PC-3 (cell line): ENCODE measurements around the gene PCDHAC2. TPM values are rescaled to one million over a fixed set of nuclear protein-coding genes. Genes with fewer than 3 reads are reported as not detected.

Source experiments
- ATAC-seq: fragments of 200-7000 bp; cut with Tn5 transposase; 2 replicates; pipeline ENCODE4 v1.9.1; 2020; ENCODE audit warnings: mild to moderate bottlenecking, moderate library complexity
- BruUV-seq: library from RNA; stranded (reverse); fragments of 400-500 nt; replicated peaks from 2 replicates; lab custom pipeline; 2021; lab: Mats Ljungman, UMichigan
- CTCF ChIA-PET: fragments of 300-600 bp; sonication (Branson Sonifier 250); formaldehyde crosslinking; loops from one replicate; lab custom pipeline; 2022; ENCODE audit warnings: antibody characterized with exemption; lab: Charles Lee
- POLR2A ChIA-PET: fragments of 300-600 bp; sonication (Branson Sonifier 250); formaldehyde crosslinking; loops from one replicate; lab custom pipeline; 2022; ENCODE audit warnings: antibody characterized with exemption; ENCODE audit not compliant: unreplicated experiment; lab: Charles Lee
- DNase-seq: peaks from one replicate; pipeline ENCODE4 v3.0.0-alpha.2; 2015
- H2AFZ ChIP-seq: fragments of 300-600 bp; sonication (generic); 2 replicates; pipeline ENCODE4 v1.6.0; 2016; ENCODE audit warnings: antibody characterized with exemption, low read length
- H3F3A ChIP-seq: fragments of 300-600 bp; sonication (generic); one replicate; pipeline ENCODE4 v1.6.0; 2017; ENCODE audit warnings: antibody characterized with exemption, low read length, control low read depth, mild to moderate bottlenecking; ENCODE audit not compliant: unreplicated experiment
- H3K27ac ChIP-seq: fragments of 300-600 bp; sonication (generic); 2 replicates; pipeline ENCODE4 v1.5.1; 2016; ENCODE audit warnings: mild to moderate bottlenecking, low read length
- H3K27me3 ChIP-seq: fragments of 300-600 bp; sonication (generic); 2 replicates; pipeline ENCODE4 v1.6.1; 2016; ENCODE audit warnings: low read length, mixed read lengths
- H3K36me3 ChIP-seq: fragments of 300-600 bp; sonication (generic); 2 replicates; pipeline ENCODE4 v1.6.1; 2016; ENCODE audit warnings: low read depth, mixed run types, low read length, mixed read lengths
- H3K4me1 ChIP-seq: fragments of 300-600 bp; sonication (generic); 2 replicates; pipeline ENCODE4 v1.5.1; 2016; ENCODE audit warnings: low read length; ENCODE audit not compliant: insufficient read depth
- H3K4me2 ChIP-seq: fragments of 300-600 bp; sonication (generic); 2 replicates; pipeline ENCODE4 v1.6.0; 2016; ENCODE audit warnings: low read length
- H3K4me3 ChIP-seq: fragments of 300-600 bp; sonication (generic); 2 replicates; pipeline ENCODE4 v1.5.1; 2016; ENCODE audit warnings: mild to moderate bottlenecking, low read length, mixed read lengths
- H3K79me2 ChIP-seq: fragments of 300-600 bp; sonication (generic); 2 replicates; pipeline ENCODE4 v1.6.1; 2017; ENCODE audit warnings: low read length, mixed read lengths
- H3K9ac ChIP-seq: fragments of 300-600 bp; sonication (generic); 2 replicates; pipeline ENCODE4 v1.6.0; 2016; ENCODE audit warnings: mild to moderate bottlenecking, low read length
- H3K9me2 ChIP-seq: fragments of 300-600 bp; sonication (generic); replicated peaks from 2 replicates; pipeline ENCODE4 v1.6.1; 2016; ENCODE audit warnings: mixed run types, low read length, mixed read lengths
- H3K9me3 ChIP-seq: fragments of 300-600 bp; sonication (generic); 2 replicates; pipeline ENCODE4 v1.6.1; 2016; ENCODE audit warnings: low read length, mixed read lengths
- H4K20me1 ChIP-seq: fragments of 300-600 bp; sonication (generic); 2 replicates; pipeline ENCODE4 v1.6.1; 2016; ENCODE audit warnings: low read length, mixed read lengths
- CTCF ChIP-seq: fragments of 300-600 bp; sonication (generic); conservative IDR thresholded peaks from 2 replicates; pipeline ENCODE4 v1.5.1; 2017; ENCODE audit warnings: antibody characterized with exemption, low read depth, mild to moderate bottlenecking, low read length
- EZH2 ChIP-seq: fragments of 300-600 bp; sonication (generic); IDR thresholded peaks from one replicate; pipeline ENCODE4 v1.6.1; 2017; ENCODE audit warnings: antibody characterized with exemption, mild to moderate bottlenecking, low read length; ENCODE audit not compliant: unreplicated experiment
- EZH2phosphoT487 ChIP-seq: fragments of 300-600 bp; sonication (generic); IDR thresholded peaks from 2 replicates; pipeline ENCODE4 v1.6.1; 2018; ENCODE audit warnings: mild to moderate bottlenecking, antibody characterized with exemption, low read length, borderline replicate concordance
- intact Hi-C: fragments of 100-400 bp; cut with micrococcal nuclease; formaldehyde crosslinking; loops from 2 replicates; pipeline ENCODE4 v1.9.0; 2023
- total RNA-seq: library from RNA; depleted of rRNA; stranded (reverse); fragments of >200 nt; gene quantifications from 2 replicates; pipeline ENCODE4 v1.2.3, GENCODE V29; 2014

Gene PCDHAC2
- total RNA-seq, 1 experiment from 2014 or later = 4.2 TPM

- Histone ChIP-seq H3K4me3 (peak within 1 kb of the TSS; percentile 91), H3K79me2 (peaks cover 12% of the 10 kb centered on the region; the same call in 1 of the 2 replicates), H3K9ac (peak within 1 kb of the TSS; percentile 63), H3K4me1 (peaks cover 8% of the 10 kb centered on the region), H3F3A (no peaks in the 10 kb centered on the region), H3K4me2 (peak within 1 kb of the TSS; percentile 91), H3K36me3 (no peaks in the 10 kb centered on the region), H3K9me3 (no peaks in the 10 kb centered on the region), H4K20me1 (no peaks in the 10 kb centered on the region), H3K9me2 (no peaks in the 10 kb centered on the region), H2AFZ (peak within 1 kb of the TSS; percentile 90), H3K27me3 (no peaks in the 10 kb centered on the region), H3K27ac (peak within 1 kb of the TSS; percentile 45)
- CTCF ChIA-PET = interaction anchor here (0.7 to 2.7 kb wide), 4 partner anchors 43 to 206 kb away, joined by 3 to 66 read pairs (median 4); no protein-coding TSS in a partner anchor
- intact Hi-C loops = loop anchor here (1.0 to 5.0 kb wide), 5 partner anchors 41 to 114 kb away; partner anchors contain the start of genes PCDHA12, PCDHA13 and PCDHAC2
- peak; percentile 3 for DNase-seq
- TF ChIP-seq EZH2phosphoT487 (no peak), CTCF (no peak), EZH2 (no peak)
- no TSS peak for BruUV-seq
- POLR2A ChIA-PET = interaction anchor here (0.6 to 0.7 kb wide), 2 partner anchors 78 to 104 kb away, joined by 3 to 5 read pairs; partner anchors contain the start of gene PCDHA5
- peak; percentile 76 for ATAC-seq
Measured at GRCh38 chr5:140925806-140926442, 40.4 kb upstream of the PCDHAC2 start, which contains the start of gene PCDHAC1. Gene PCDHAC1, plus strand, starts transcription at chr5:140926299. Its CDS starts 594 bp downstream, at chr5:140926893.

- TF ChIP-seq CTCF (peak; percentile 76), EZH2phosphoT487 (no peak)
- TSS peak; percentile 30 for BruUV-seq
Measured at GRCh38 chr5:140926443-140927227, 39.6 kb upstream of the PCDHAC2 start.

More at GRCh38 chr5:140926443-140927227, 39.6 kb upstream of the PCDHAC2 start:
- Histone ChIP-seq H3K79me2 (peaks cover 12% of the 10 kb centered on the region; the same call in 1 of the 2 replicates), H3K4me2 (peak overlapping the region; percentile 91), H3K9ac (peak overlapping the region; percentile 63), H3K4me1 (peaks cover 8% of the 10 kb centered on the region), H3K9me3 (no peaks in the 10 kb centered on the region), H3K9me2 (no peaks in the 10 kb centered on the region), H3K27ac (peak overlapping the region; percentile 45), H2AFZ (peak overlapping the region; percentile 90), H3F3A (no peaks in the 10 kb centered on the region), H4K20me1 (no peaks in the 10 kb centered on the region), H3K36me3 (no peaks in the 10 kb centered on the region), H3K4me3 (peak overlapping the region; percentile 91), H3K27me3 (no peaks in the 10 kb centered on the region)
- intact Hi-C loops = loop anchor here (1.0 to 5.0 kb wide), 5 partner anchors 41 to 114 kb away; partner anchors contain the start of genes PCDHA12, PCDHA13 and PCDHAC2
- ATAC-seq (peak; percentile 92), DNase-seq (peak; percentile 82)
- CTCF ChIA-PET = interaction anchor here (0.7 to 2.7 kb wide), 5 partner anchors 44 to 207 kb away, joined by 3 to 66 read pairs (median 4); no protein-coding TSS in a partner anchor
- POLR2A ChIA-PET = interaction anchor here (0.7 kb wide), 2 partner anchors 51 to 77 kb away, joined by 3 to 5 read pairs; no protein-coding TSS in a partner anchor
